Type B pancreatic cell (in vitro differentiated cells): ENCODE data around the gene YWHAQ. TPM values are rescaled to one million over a fixed set of nuclear protein-coding genes. Genes with fewer than 3 reads are reported as not detected.
"Not testable (repeated sequence)": the region's sequence is repeated elsewhere in the genome, so short reads cannot be mapped to it uniquely, and the experiment has no call there.

Source experiments
- DNase-seq: peaks from one replicate; pipeline ENCODE4 v3.0.0; 2021; ENCODE audit warnings: mixed read lengths; ENCODE audit not compliant: unreplicated experiment; ENCODE audit errors: extremely low spot score
- H3K27ac Mint-ChIP-seq: 2 replicates; pipeline ENCODE4 v1.8.0; 2021; ENCODE audit warnings: mild to moderate bottlenecking, mixed read lengths
- H3K27me3 Mint-ChIP-seq: 2 replicates; pipeline ENCODE4 v1.8.0; 2021; ENCODE audit warnings: mixed read lengths
- H3K36me3 Mint-ChIP-seq: 2 replicates; pipeline ENCODE4 v1.8.0; 2021; ENCODE audit warnings: mixed read lengths
- H3K4me1 Mint-ChIP-seq: one replicate; pipeline ENCODE4 v1.8.0; 2021; ENCODE audit warnings: mixed read lengths; ENCODE audit not compliant: unreplicated experiment
- H3K4me3 Mint-ChIP-seq: 2 replicates; pipeline ENCODE4 v1.8.0; 2021; ENCODE audit warnings: mild to moderate bottlenecking, mixed read lengths
- H3K9me3 Mint-ChIP-seq: 2 replicates; pipeline ENCODE4 v1.8.0; 2021; ENCODE audit warnings: mixed read lengths
- total RNA-seq: library from RNA; stranded (reverse); gene quantifications from 2 replicates; pipeline ENCODE4 v1.2.1, GENCODE V29; 2021; ENCODE audit warnings: low replicate concordance
- TF ChIP-seq, protein P1 (sequence below): fragments of 200-600 bp; sonication (generic); conservative IDR thresholded peaks from 2 replicates; pipeline ENCODE4 v1.5.0; 2021; ENCODE audit warnings: antibody characterized with exemption, mild to moderate bottlenecking

Gene YWHAQ
- total RNA-seq, 1 donor from 2014 or later = 354 TPM

DNA sequence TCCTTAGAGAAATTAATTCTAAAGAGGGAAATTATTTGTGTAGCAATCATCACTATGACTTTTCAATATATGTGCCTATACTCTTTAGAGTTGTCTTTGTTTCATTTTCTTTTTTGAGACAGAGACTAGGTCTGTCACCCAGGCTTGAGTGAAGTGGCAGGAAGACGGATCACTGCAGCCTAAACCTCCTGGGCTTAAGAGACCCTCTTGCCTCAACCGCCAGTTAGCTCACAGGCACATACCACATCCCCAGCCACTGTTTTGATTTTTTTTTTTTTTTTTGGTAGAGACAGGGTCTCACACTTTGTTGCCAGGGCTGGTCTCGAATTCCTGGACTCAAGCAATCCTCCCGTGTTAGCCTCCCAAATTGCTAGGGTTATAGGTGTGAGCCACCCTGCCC lies 12.4 kb downstream of the YWHAQ start:
- Mint-ChIP-seq H3K27ac (peak overlapping the region; percentile 52), H3K4me1 (peaks cover 45% of the 10 kb centered on the region)

DNA sequence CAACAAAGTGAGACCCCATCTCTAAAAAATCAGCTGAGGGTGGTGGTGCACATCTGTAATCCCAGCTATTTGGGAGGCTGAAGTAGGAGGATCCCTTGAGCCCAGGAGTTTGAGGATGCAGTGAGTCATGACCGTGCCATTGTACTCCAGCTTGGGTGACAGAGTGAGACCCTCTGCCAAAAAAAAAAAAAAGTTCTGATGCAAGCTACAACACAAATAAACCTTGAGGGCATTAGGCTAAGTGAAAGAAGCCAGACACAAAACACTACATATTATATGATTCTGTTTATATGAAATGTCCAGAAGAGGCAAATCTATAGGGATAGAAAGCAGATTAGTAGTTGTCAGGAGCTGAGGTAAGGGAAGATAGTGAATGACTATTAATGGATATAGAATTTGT lies 13.0 kb downstream of the YWHAQ start:
- H3K9me3 Mint-ChIP-seq = no peaks in the 10 kb centered on the region
- no peak overlapping the region for H3K4me3 Mint-ChIP-seq
- peaks cover 42% of the 10 kb centered on the region for H3K4me1 Mint-ChIP-seq
- no peaks in the 10 kb centered on the region for H3K27me3 Mint-ChIP-seq
- TF ChIP-seq, protein P1, sequence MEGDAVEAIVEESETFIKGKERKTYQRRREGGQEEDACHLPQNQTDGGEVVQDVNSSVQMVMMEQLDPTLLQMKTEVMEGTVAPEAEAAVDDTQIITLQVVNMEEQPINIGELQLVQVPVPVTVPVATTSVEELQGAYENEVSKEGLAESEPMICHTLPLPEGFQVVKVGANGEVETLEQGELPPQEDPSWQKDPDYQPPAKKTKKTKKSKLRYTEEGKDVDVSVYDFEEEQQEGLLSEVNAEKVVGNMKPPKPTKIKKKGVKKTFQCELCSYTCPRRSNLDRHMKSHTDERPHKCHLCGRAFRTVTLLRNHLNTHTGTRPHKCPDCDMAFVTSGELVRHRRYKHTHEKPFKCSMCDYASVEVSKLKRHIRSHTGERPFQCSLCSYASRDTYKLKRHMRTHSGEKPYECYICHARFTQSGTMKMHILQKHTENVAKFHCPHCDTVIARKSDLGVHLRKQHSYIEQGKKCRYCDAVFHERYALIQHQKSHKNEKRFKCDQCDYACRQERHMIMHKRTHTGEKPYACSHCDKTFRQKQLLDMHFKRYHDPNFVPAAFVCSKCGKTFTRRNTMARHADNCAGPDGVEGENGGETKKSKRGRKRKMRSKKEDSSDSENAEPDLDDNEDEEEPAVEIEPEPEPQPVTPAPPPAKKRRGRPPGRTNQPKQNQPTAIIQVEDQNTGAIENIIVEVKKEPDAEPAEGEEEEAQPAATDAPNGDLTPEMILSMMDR = no peak
- peaks cover 47% of the 10 kb centered on the region for H3K36me3 Mint-ChIP-seq
- no peak overlapping the region for H3K27ac Mint-ChIP-seq
- DNase-seq = no peak

More for the DNA sequence above, 12.4 kb downstream of the YWHAQ start:
- H3K27me3 Mint-ChIP-seq = no peaks in the 10 kb centered on the region
- H3K4me3 Mint-ChIP-seq = no peak overlapping the region
- peaks cover 50% of the 10 kb centered on the region for H3K36me3 Mint-ChIP-seq
- TF ChIP-seq, protein P1 = no peak
- DNase-seq = no peak
- no peaks in the 10 kb centered on the region for H3K9me3 Mint-ChIP-seq

DNA sequence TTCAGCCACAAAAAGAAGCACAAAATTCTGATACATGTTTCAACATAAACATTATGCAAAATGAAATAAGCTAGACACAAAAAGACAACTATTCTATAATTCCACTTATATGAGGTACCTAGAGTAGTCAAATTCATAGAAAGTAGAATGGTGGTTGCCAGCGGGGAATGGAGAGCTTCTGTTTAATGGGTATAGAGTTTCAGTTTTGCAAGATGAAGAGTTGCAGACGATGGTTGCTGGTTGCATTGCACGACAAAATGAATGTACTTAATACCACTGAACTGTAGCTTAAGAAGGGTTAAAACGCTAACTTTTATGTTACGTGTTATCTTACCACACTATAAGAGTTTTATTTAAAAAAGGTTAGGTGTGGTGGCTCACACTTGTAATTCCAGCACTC lies 13.5 kb downstream of the YWHAQ start:
- H3K27me3 Mint-ChIP-seq = no peaks in the 10 kb centered on the region
- TF ChIP-seq, protein P1 = no peak
- H3K4me1 Mint-ChIP-seq = peaks cover 46% of the 10 kb centered on the region
- H3K4me3 Mint-ChIP-seq = no peak overlapping the region
- H3K27ac Mint-ChIP-seq = no peak overlapping the region
- H3K36me3 Mint-ChIP-seq = peaks cover 44% of the 10 kb centered on the region
- H3K9me3 Mint-ChIP-seq = no peaks in the 10 kb centered on the region
- no peak for DNase-seq

DNA sequence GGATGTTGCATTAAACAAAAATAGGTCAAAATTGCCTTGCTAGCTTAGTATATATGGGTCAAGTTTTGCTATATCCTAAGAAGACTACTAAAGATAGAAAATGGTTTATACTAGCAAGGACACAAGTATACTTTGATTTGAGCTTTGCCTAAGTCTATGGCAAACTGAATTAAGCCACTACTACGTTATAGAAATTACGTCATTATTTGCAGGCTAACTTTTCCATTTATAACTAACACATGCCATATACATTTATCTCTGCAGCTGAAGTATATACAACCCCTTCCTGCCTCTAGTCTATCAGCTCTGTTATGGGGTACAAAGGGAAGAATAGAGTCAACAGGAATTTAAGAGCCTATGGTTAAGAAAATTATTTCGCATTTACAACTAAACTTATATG lies 16.2 kb downstream of the YWHAQ start:
- Mint-ChIP-seq H3K9me3 (peaks cover 5% of the 10 kb centered on the region), H3K36me3 (peaks cover 42% of the 10 kb centered on the region), H3K27me3 (no peaks in the 10 kb centered on the region), H3K4me3 (no peak overlapping the region), H3K27ac (no peak overlapping the region), H3K4me1 (peaks cover 53% of the 10 kb centered on the region)
- no peak for DNase-seq
- TF ChIP-seq, protein P1 = no peak

DNA sequence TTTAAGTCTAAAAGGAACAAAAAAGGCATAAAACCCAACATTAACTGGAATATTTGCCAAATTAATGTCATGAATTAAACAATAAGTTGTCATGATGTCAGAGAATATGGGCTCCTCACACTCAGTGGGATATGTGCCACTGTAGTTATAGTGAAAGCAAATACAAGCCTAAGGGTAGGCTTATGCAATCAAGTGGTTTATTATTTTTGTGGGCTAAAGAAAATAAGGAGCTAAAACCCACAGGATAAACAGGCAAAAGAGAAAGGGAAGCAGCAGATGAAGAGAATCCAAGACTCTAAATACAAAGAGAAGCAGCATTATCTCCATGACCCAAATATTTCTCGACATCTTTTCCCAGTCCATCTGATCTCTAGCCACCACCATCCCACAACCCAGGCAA lies 17.5 kb downstream of the YWHAQ start:
- Mint-ChIP-seq H3K9me3 (peaks cover 5% of the 10 kb centered on the region), H3K4me1 (peaks cover 59% of the 10 kb centered on the region), H3K27me3 (no peaks in the 10 kb centered on the region), H3K36me3 (peaks cover 41% of the 10 kb centered on the region), H3K4me3 (no peak overlapping the region), H3K27ac (no peak overlapping the region)
- DNase-seq = no peak
- TF ChIP-seq, protein P1 = no peak

DNA sequence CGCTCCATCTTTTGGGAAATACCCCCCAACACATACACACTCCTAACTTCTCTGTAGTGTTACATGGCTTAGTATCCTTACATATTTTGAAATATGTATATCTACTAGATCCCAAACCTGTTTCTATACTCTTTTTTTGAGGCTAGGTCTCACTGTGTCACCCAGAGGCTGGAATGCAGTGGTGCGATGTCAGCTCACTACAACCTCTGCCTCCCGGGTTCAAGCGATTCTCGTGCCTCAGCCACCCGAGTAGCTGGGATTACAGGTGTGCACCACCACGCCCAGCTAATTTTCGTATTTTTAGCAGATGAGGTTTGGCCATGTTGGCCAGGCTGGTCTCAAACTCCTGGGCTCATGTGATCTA lies 19.3 kb downstream of the YWHAQ start:
- peaks cover 31% of the 10 kb centered on the region for H3K36me3 Mint-ChIP-seq
- not testable (repeated sequence) for H3K9me3 Mint-ChIP-seq, H3K27me3 Mint-ChIP-seq, DNase-seq, H3K4me3 Mint-ChIP-seq, H3K27ac Mint-ChIP-seq
- TF ChIP-seq, protein P1 = peak; percentile 51
- peaks cover 64% of the 10 kb centered on the region for H3K4me1 Mint-ChIP-seq
